GM18519 (cell line): ENCODE results near the gene TLE4.
A peak's percentile ranks its signal among the peaks of the same experiment; 100 is the strongest.
"Not testable (repeated sequence)": the region's sequence is repeated elsewhere in the genome, so short reads cannot be mapped to it uniquely, and the experiment has no call there.

Experiments used
- ATAC-seq: cut with Tn5 transposase; IDR thresholded peaks from one replicate; pipeline ENCODE4 v1.9.1; 2021; ENCODE audit warnings: mild to moderate bottlenecking, moderate library complexity; ENCODE audit not compliant: unreplicated experiment, low FRiP score

TLE4 gene

GRCh38 chr9:79571309-79572031 is at the start of gene TLE4:
Gene TLE4 (plus strand): TSS chr9:79571965. CDS start chr9:79572791, 826 bp downstream.
- ATAC-seq: peak; percentile 88

- ATAC-seq: no peak
These were observed 49.0 kb upstream of the TLE4 start for GRCh38 chr9:79522793-79523192.

- no peak for ATAC-seq
These were observed 47.5 kb upstream of the TLE4 start for GRCh38 chr9:79524266-79524665.

- ATAC-seq: no peak
These were observed 45.6 kb upstream of the TLE4 start for GRCh38 chr9:79526149-79526672.

GRCh38 chr9:79535534-79535933 is 36.2 kb upstream of the TLE4 start:
- no peak for ATAC-seq

- no peak for ATAC-seq
These were observed 33.9 kb upstream of the TLE4 start for GRCh38 chr9:79537838-79538237.

GRCh38 chr9:79542735-79543620 is 28.8 kb upstream of the TLE4 start:
- no peak for ATAC-seq

GRCh38 chr9:79544375-79544774 is 27.4 kb upstream of the TLE4 start:
- not testable (repeated sequence) for ATAC-seq

- ATAC-seq: no peak
These were observed 20.2 kb upstream of the TLE4 start for GRCh38 chr9:79551586-79551985.

- ATAC-seq: no peak
These were observed 19.8 kb upstream of the TLE4 start for GRCh38 chr9:79551994-79552393.

GRCh38 chr9:79555474-79556089 is 16.2 kb upstream of the TLE4 start:
- no peak for ATAC-seq

- no peak for ATAC-seq
These were observed 12.1 kb upstream of the TLE4 start for GRCh38 chr9:79559495-79560181.

- ATAC-seq: no peak
These were observed 8.9 kb upstream of the TLE4 start for GRCh38 chr9:79562749-79563386.

- no peak for ATAC-seq
These were observed 7.7 kb upstream of the TLE4 start for GRCh38 chr9:79564105-79564504.

GRCh38 chr9:79565245-79565644 is 6.5 kb upstream of the TLE4 start:
- peak; percentile 96 for ATAC-seq

GRCh38 chr9:79567671-79568098 is 4.1 kb upstream of the TLE4 start:
- no peak for ATAC-seq

GRCh38 chr9:79568337-79569101 is 3.2 kb upstream of the TLE4 start:
- ATAC-seq: no peak

- ATAC-seq: no peak
These were observed 1.8 kb upstream of the TLE4 start for GRCh38 chr9:79569814-79570447.
